Activated naive CD8-positive, alpha-beta T cell treated with anti-CD3 and anti-CD28 coated beads, Interleukin-2, amount 10 ng/mL, durations not matched to agents 7 days and 5 days (primary cell): ENCODE measurements around the gene OR8D2. TPM values are rescaled to one million over a fixed set of nuclear protein-coding genes. Genes with fewer than 3 reads are reported as not detected.

Source experiments
- ATAC-seq: fragments of 150-1000 bp; cut with Tn5 transposase; one replicate; pipeline ENCODE4 v1.10.0; 2021; ENCODE audit warnings: low read depth, moderate library complexity
- POLR2A ChIA-PET: fragments of 350-600 bp; sonication (Branson Sonifier 250); formaldehyde crosslinking; loops from one replicate; lab custom pipeline; 2021; ENCODE audit warnings: antibody characterized with exemption; lab: Charles Lee
- DNase-seq: peaks from one replicate; pipeline ENCODE4 v3.0.0; 2021
- H3K27ac Mint-ChIP-seq: one replicate; pipeline ENCODE4 v1.8.0; 2022; ENCODE audit warnings: mild to moderate bottlenecking, mixed read lengths
- H3K27me3 Mint-ChIP-seq: one replicate; pipeline ENCODE4 v1.8.0; 2022; ENCODE audit warnings: mild to moderate bottlenecking, moderate library complexity, mixed read lengths
- H3K36me3 Mint-ChIP-seq: one replicate; pipeline ENCODE4 v1.8.0; 2021; ENCODE audit warnings: mild to moderate bottlenecking, mixed read lengths
- H3K4me1 Mint-ChIP-seq: one replicate; pipeline ENCODE4 v1.8.0; 2021; ENCODE audit warnings: mixed read lengths
- H3K4me3 Mint-ChIP-seq: one replicate; pipeline ENCODE4 v1.8.0; 2022; ENCODE audit warnings: mild to moderate bottlenecking, moderate library complexity, mixed read lengths
- H3K9me3 Mint-ChIP-seq: one replicate; pipeline ENCODE4 v1.8.0; 2021; ENCODE audit warnings: mixed read lengths
- total RNA-seq, 2 experiments: library from RNA; stranded (reverse); gene quantifications; one replicate each; pipeline ENCODE4 v1.2.3, GENCODE V29; 2021

The OR8D2 gene
- total RNA-seq, 2 experiments from 2014 or later = not detected

DNA sequence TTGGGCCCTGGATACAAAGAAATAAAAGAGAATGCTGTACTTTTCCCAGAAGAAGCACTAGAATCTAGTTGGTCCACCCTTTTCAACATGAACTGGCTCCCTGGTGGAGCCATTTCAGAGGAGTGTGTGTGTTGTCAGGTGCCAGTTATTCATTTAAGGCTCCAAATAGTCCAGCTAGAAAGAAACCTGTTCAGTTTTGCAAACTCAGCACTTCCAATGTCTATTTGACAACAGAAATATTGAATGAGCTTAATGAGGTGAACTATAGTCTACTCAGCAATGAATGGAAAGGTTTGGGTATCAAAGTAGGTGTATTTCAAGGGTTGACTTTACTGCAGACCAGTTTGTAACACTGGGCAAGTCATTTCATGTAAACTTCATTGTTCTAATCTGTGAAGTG is 8.3 kb downstream of the OR8D2 start:
- POLR2A ChIA-PET = no interaction called here
- ATAC-seq (no peak), DNase-seq (no peak)
- no peak overlapping the region for H3K4me3 Mint-ChIP-seq
- H3K27ac Mint-ChIP-seq = no peak overlapping the region
- no peaks in the 10 kb centered on the region for H3K4me1 Mint-ChIP-seq
- no peaks in the 10 kb centered on the region for H3K9me3 Mint-ChIP-seq
- H3K36me3 Mint-ChIP-seq = no peaks in the 10 kb centered on the region
- H3K27me3 Mint-ChIP-seq = no peaks in the 10 kb centered on the region

- Mint-ChIP-seq H3K27me3 (no peaks in the 10 kb centered on the region), H3K4me1 (no peaks in the 10 kb centered on the region), H3K36me3 (no peaks in the 10 kb centered on the region), H3K9me3 (no peaks in the 10 kb centered on the region), H3K4me3 (no peak overlapping the region), H3K27ac (no peak overlapping the region)
- POLR2A ChIA-PET = no interaction called here
- DNase-seq = no peak
- ATAC-seq = no peak
Observed at GRCh38 chr11:124311269-124311668, 8.7 kb downstream of the OR8D2 start.

DNA sequence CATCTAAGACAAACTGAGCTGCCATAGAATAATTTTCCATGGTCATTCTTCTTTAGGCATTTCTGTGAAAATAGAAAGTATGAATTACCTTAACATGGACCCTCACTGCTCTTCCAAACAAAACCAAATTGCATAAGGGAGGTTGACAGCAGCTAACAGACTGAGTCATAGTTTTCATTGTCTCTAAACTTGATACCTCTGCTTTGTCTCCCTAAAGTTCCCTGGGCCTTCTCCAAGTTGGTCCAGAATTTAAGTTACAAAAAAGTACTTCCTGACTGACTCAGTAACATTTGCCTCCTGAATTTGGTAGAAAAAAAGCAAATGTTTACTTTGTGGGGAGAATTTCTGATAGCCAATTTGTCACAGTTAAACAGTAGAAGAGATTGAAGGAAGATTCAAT is 9.3 kb downstream of the OR8D2 start:
- POLR2A ChIA-PET = no interaction called here
- H3K27ac Mint-ChIP-seq = no peak overlapping the region
- H3K4me3 Mint-ChIP-seq = no peak overlapping the region
- ATAC-seq = no peak
- H3K36me3 Mint-ChIP-seq = no peaks in the 10 kb centered on the region
- H3K27me3 Mint-ChIP-seq = no peaks in the 10 kb centered on the region
- H3K9me3 Mint-ChIP-seq = no peaks in the 10 kb centered on the region
- no peaks in the 10 kb centered on the region for H3K4me1 Mint-ChIP-seq
- no peak for DNase-seq

- H3K4me3 Mint-ChIP-seq = no peak overlapping the region
- no peaks in the 10 kb centered on the region for H3K9me3 Mint-ChIP-seq
- no peak overlapping the region for H3K27ac Mint-ChIP-seq
- H3K36me3 Mint-ChIP-seq = no peaks in the 10 kb centered on the region
- H3K4me1 Mint-ChIP-seq = no peaks in the 10 kb centered on the region
- ATAC-seq (no peak), DNase-seq (no peak)
- no peaks in the 10 kb centered on the region for H3K27me3 Mint-ChIP-seq
- POLR2A ChIA-PET = no interaction called here
Observed at GRCh38 chr11:124307093-124307492, 12.9 kb downstream of the OR8D2 start.

GRCh38 chr11:124302347-124303125 is 17.5 kb downstream of the OR8D2 start:
- Mint-ChIP-seq H3K36me3 (no peaks in the 10 kb centered on the region), H3K9me3 (no peaks in the 10 kb centered on the region), H3K27ac (no peak overlapping the region), H3K4me1 (no peaks in the 10 kb centered on the region), H3K4me3 (no peak overlapping the region), H3K27me3 (no peaks in the 10 kb centered on the region)
- POLR2A ChIA-PET = no interaction called here
- DNase-seq (no peak), ATAC-seq (no peak)

DNA sequence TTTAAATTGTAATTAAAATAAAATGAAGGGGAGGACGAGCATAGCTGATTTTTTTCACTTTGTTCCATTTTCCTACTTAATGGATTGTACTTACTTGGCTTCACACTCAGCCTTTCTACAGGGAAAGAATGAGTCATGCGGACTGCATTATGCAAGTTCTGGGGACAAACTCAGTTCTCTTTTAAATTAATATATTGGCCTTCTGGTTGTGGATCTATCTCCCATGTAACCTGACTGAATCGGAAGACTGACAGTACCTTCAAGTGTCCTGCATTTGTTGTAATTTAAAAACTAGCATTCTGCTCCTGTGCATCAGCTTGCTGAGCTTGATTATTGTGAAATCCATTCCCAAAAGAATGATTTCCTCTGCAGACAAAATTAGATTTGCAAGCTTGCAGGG is 18.4 kb downstream of the OR8D2 start:
- Mint-ChIP-seq H3K36me3 (no peaks in the 10 kb centered on the region), H3K27ac (no peak overlapping the region), H3K4me1 (no peaks in the 10 kb centered on the region), H3K27me3 (no peaks in the 10 kb centered on the region), H3K4me3 (no peak overlapping the region), H3K9me3 (no peaks in the 10 kb centered on the region)
- POLR2A ChIA-PET = no interaction called here
- DNase-seq (no peak), ATAC-seq (no peak)

- Mint-ChIP-seq H3K9me3 (no peaks in the 10 kb centered on the region), H3K27ac (no peak overlapping the region), H3K4me1 (no peaks in the 10 kb centered on the region), H3K27me3 (no peaks in the 10 kb centered on the region), H3K4me3 (no peak overlapping the region), H3K36me3 (no peaks in the 10 kb centered on the region)
- DNase-seq (no peak), ATAC-seq (no peak)
- POLR2A ChIA-PET = no interaction called here
Observed at GRCh38 chr11:124297921-124298320, 22.1 kb downstream of the OR8D2 start.

- POLR2A ChIA-PET = no interaction called here
- Mint-ChIP-seq H3K9me3 (no peaks in the 10 kb centered on the region), H3K27ac (no peak overlapping the region), H3K4me3 (no peak overlapping the region), H3K4me1 (no peaks in the 10 kb centered on the region), H3K27me3 (no peaks in the 10 kb centered on the region), H3K36me3 (no peaks in the 10 kb centered on the region)
- ATAC-seq = no peak
- no peak for DNase-seq
Observed at GRCh38 chr11:124296016-124296415, 24.0 kb downstream of the OR8D2 start.

GRCh38 chr11:124294687-124295086 is 25.3 kb downstream of the OR8D2 start:
- Mint-ChIP-seq H3K4me3 (no peak overlapping the region), H3K27ac (no peak overlapping the region), H3K4me1 (no peaks in the 10 kb centered on the region), H3K9me3 (no peaks in the 10 kb centered on the region), H3K36me3 (no peaks in the 10 kb centered on the region), H3K27me3 (no peaks in the 10 kb centered on the region)
- DNase-seq (no peak), ATAC-seq (no peak)
- POLR2A ChIA-PET = no interaction called here

- DNase-seq = no peak
- H3K4me3 Mint-ChIP-seq = no peak overlapping the region
- no peaks in the 10 kb centered on the region for H3K36me3 Mint-ChIP-seq
- H3K27ac Mint-ChIP-seq = no peak overlapping the region
- H3K27me3 Mint-ChIP-seq = no peaks in the 10 kb centered on the region
- POLR2A ChIA-PET = no interaction called here
- no peaks in the 10 kb centered on the region for H3K4me1 Mint-ChIP-seq
- ATAC-seq = no peak
- H3K9me3 Mint-ChIP-seq = no peaks in the 10 kb centered on the region
Observed at GRCh38 chr11:124285610-124286344, 34.2 kb downstream of the OR8D2 start.

DNA sequence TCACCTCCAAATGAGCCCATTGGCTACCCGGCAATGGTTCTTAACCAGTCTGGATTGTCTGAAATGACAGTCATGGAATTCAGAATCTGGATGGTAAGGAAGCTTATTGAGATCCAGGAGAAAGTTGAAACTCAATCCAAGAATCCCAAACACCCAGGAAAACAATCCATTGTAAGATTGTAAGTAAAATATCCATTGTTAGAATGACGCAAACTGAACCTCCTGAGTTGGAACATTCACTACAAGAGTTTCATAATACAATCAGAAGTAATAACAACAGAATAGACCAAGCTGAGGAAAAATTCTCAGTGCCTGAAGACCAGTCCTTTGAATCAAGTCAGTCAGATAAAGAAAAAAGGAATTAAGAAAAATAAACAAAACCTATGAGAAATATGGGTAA is 41.7 kb downstream of the OR8D2 start:
- no peak overlapping the region for H3K4me3 Mint-ChIP-seq
- POLR2A ChIA-PET = no interaction called here
- no peak for ATAC-seq
- no peaks in the 10 kb centered on the region for H3K36me3 Mint-ChIP-seq
- DNase-seq = no peak
- peaks cover 2% of the 10 kb centered on the region for H3K4me1 Mint-ChIP-seq
- no peak overlapping the region for H3K27ac Mint-ChIP-seq
- H3K27me3 Mint-ChIP-seq = no peaks in the 10 kb centered on the region
- H3K9me3 Mint-ChIP-seq = peaks cover 3% of the 10 kb centered on the region

DNA sequence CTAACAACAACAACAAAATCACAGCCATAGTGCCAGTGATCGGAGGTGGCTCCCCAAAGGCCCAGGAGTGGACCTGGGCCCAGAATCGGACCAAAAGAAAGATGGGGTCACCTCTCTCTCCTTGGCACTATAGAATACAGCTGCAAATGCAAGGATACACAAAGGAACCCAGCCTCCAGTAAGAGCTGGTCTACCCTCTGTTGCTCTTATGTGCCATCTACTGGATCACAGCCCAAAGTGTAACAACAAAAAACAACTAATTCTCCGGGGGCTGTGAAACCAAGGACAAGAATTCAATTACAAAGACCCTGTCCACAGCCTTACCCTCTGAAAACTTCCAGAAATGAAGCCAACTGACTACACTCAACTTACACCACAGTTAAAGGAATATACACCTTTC is 42.2 kb downstream of the OR8D2 start:
- H3K4me3 Mint-ChIP-seq = no peak overlapping the region
- DNase-seq (no peak), ATAC-seq (no peak)
- H3K27me3 Mint-ChIP-seq = no peaks in the 10 kb centered on the region
- peaks cover 2% of the 10 kb centered on the region for H3K4me1 Mint-ChIP-seq
- POLR2A ChIA-PET = no interaction called here
- H3K9me3 Mint-ChIP-seq = peaks cover 3% of the 10 kb centered on the region
- no peak overlapping the region for H3K27ac Mint-ChIP-seq
- no peaks in the 10 kb centered on the region for H3K36me3 Mint-ChIP-seq

DNA sequence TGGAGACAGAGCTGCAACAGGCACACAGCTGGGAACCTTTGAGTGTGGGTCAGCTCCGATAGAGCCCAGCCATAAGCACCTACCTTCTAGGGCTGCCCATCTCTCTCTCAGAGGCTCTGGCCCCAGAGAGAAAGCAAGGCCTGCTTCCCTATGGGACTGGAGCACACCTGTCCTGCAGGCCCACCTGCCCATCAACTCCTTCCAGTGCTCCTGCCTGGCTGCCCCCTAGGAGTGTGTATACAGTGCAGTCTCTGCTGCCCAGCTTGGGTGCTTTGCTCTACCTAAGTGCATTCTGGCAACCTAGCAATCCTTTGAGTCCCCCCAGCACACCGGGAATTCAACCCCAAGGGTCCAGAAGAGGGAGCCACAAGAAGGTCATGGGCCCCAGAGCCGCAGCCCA is 42.8 kb downstream of the OR8D2 start:
- no peak overlapping the region for H3K4me3 Mint-ChIP-seq
- peaks cover 3% of the 10 kb centered on the region for H3K9me3 Mint-ChIP-seq
- ATAC-seq (no peak), DNase-seq (no peak)
- H3K36me3 Mint-ChIP-seq = no peaks in the 10 kb centered on the region
- H3K27ac Mint-ChIP-seq = no peak overlapping the region
- no peaks in the 10 kb centered on the region for H3K27me3 Mint-ChIP-seq
- H3K4me1 Mint-ChIP-seq = peaks cover 2% of the 10 kb centered on the region
- POLR2A ChIA-PET = no interaction called here

DNA sequence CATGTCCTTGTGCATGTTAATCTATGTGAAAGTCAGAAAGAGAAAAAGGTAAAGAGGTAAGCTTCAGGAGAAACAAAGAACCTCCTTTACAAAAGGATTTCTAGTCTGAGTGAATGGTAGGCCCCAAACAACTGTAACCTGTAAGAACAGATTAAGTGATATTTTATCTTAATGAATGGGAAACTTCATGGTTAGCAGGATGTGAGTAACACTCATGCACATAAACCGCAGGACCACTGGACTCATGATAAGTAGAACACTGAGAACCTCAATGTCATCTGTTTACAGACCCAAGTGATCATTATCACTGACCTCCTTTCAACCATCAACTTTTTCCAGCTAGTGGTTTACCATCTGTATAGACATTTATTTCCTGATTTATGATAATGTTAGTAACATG is 43.9 kb downstream of the OR8D2 start:
- Mint-ChIP-seq H3K4me3 (no peak overlapping the region), H3K27ac (no peak overlapping the region)
- peak; percentile 36 for ATAC-seq

More for the DNA sequence above, 43.9 kb downstream of the OR8D2 start:
- no peak for DNase-seq
- POLR2A ChIA-PET = no interaction called here
- Mint-ChIP-seq H3K4me1 (peaks cover 2% of the 10 kb centered on the region), H3K36me3 (no peaks in the 10 kb centered on the region), H3K9me3 (peaks cover 3% of the 10 kb centered on the region), H3K27me3 (no peaks in the 10 kb centered on the region)
